Mucosa of rectum (tissue), 2 donors: ENCODE results near the gene MAB21L4.

ENCODE experiments used
- H3K27ac ChIP-seq, 2 donors: one replicate each; pipeline ENCODE4 v1.7.0; 2013; ENCODE audit warnings: inconsistent platforms in 2 of 2, low read depth in 2 of 2, low read length in 2 of 2
- H3K27me3 ChIP-seq, 2 donors: one replicate each; pipeline ENCODE4 v1.7.0; 2013; ENCODE audit warnings: low read length in 2 of 2; ENCODE audit not compliant: control insufficient read depth in 2 of 2, insufficient read depth in 2 of 2
- H3K36me3 ChIP-seq, 2 donors: one replicate each; pipeline ENCODE4 v1.7.0; 2013; ENCODE audit warnings: low read length in 2 of 2; ENCODE audit not compliant: control insufficient read depth in 2 of 2, insufficient read depth in 2 of 2
- H3K4me1 ChIP-seq, 2 donors: one replicate each; pipeline ENCODE4 v1.7.0; 2013; ENCODE audit warnings: low read length in 2 of 2, mild to moderate bottlenecking in 1 of 2; ENCODE audit not compliant: control insufficient read depth in 2 of 2, insufficient read depth in 2 of 2
- H3K4me3 ChIP-seq, 2 donors: one replicate each; pipeline ENCODE4 v1.7.0; 2013; ENCODE audit warnings: low read length in 2 of 2
- H3K9ac ChIP-seq, 2 donors: one replicate each; pipeline ENCODE4 v1.7.0; 2013; ENCODE audit warnings: low read length in 2 of 2, low read depth in 1 of 2, mild to moderate bottlenecking in 1 of 2
- H3K9me3 ChIP-seq, 2 donors: one replicate each; pipeline ENCODE4 v1.7.0; 2013; ENCODE audit warnings: low read length in 2 of 2; ENCODE audit not compliant: control insufficient read depth in 2 of 2
- donor health status: healthy.
- donor health status: Normal muscosa, but diverticular disease.

MAB21L4 gene

GRCh38 chr2:240892356-240892755 lies 3.6 kb downstream of the MAB21L4 start:
- Histone ChIP-seq H3K36me3 (no peaks in the 10 kb centered on the region), H3K27ac (no peak overlapping the region), H3K4me3 (no peak overlapping the region), H3K9me3 (no peaks in the 10 kb centered on the region), H3K9ac (no peak overlapping the region), H3K4me1 (peaks cover 19 to 45% of the 10 kb centered on the region in 2 donors), H3K27me3 (no peaks in the 10 kb centered on the region)

- H3K27me3 ChIP-seq, result no peaks in the 10 kb centered on the region
- H3K9ac ChIP-seq, result no peak overlapping the region
- no peaks in the 10 kb centered on the region for H3K36me3 ChIP-seq
- no peak overlapping the region for H3K27ac ChIP-seq
- H3K4me3 ChIP-seq, result no peak overlapping the region
- H3K9me3 ChIP-seq, result no peaks in the 10 kb centered on the region
- peaks cover 15 to 41% of the 10 kb centered on the region in 2 donors for H3K4me1 ChIP-seq
Observed at GRCh38 chr2:240891492-240892340, 4.2 kb downstream of the MAB21L4 start.

GRCh38 chr2:240890691-240891090 lies 5.3 kb downstream of the MAB21L4 start:
- no peaks in the 10 kb centered on the region for H3K36me3 ChIP-seq
- peaks cover 15 to 34% of the 10 kb centered on the region in 2 donors for H3K4me1 ChIP-seq
- H3K9me3 ChIP-seq, result no peaks in the 10 kb centered on the region
- H3K27ac ChIP-seq, result no peak overlapping the region
- H3K4me3 ChIP-seq, result no peak overlapping the region
- H3K27me3 ChIP-seq, result no peaks in the 10 kb centered on the region
- no peak overlapping the region for H3K9ac ChIP-seq

GRCh38 chr2:240889601-240890560 lies 6.1 kb downstream of the MAB21L4 start:
- Histone ChIP-seq H3K36me3 (no peaks in the 10 kb centered on the region), H3K9ac (peak overlapping the region in 1 of 2 donors; percentile 13), H3K9me3 (no peaks in the 10 kb centered on the region), H3K4me3 (no peak overlapping the region), H3K27me3 (no peaks in the 10 kb centered on the region), H3K4me1 (peaks cover 15 to 29% of the 10 kb centered on the region in 2 donors), H3K27ac (peak overlapping the region in 1 of 2 donors; percentile 30)

- Histone ChIP-seq H3K4me1 (peaks cover 15 to 29% of the 10 kb centered on the region in 2 donors), H3K9ac (no peak overlapping the region), H3K9me3 (no peaks in the 10 kb centered on the region), H3K36me3 (no peaks in the 10 kb centered on the region), H3K27ac (no peak overlapping the region), H3K4me3 (no peak overlapping the region), H3K27me3 (no peaks in the 10 kb centered on the region)
Observed at GRCh38 chr2:240888890-240889573, 6.9 kb downstream of the MAB21L4 start.

GRCh38 chr2:240888130-240888889 lies 7.6 kb downstream of the MAB21L4 start:
- Histone ChIP-seq H3K27me3 (no peaks in the 10 kb centered on the region), H3K36me3 (no peaks in the 10 kb centered on the region), H3K9me3 (no peaks in the 10 kb centered on the region), H3K4me3 (no peak overlapping the region), H3K4me1 (peaks cover 12 to 26% of the 10 kb centered on the region in 2 donors), H3K27ac (no peak overlapping the region), H3K9ac (no peak overlapping the region)

- H3K9me3 ChIP-seq, result no peaks in the 10 kb centered on the region
- no peaks in the 10 kb centered on the region for H3K27me3 ChIP-seq
- H3K4me3 ChIP-seq, result no peak overlapping the region
- peaks cover 12 to 26% of the 10 kb centered on the region in 2 donors for H3K4me1 ChIP-seq
- no peaks in the 10 kb centered on the region for H3K36me3 ChIP-seq
- no peak overlapping the region for H3K27ac ChIP-seq
- H3K9ac ChIP-seq, result no peak overlapping the region
Observed at GRCh38 chr2:240887631-240888030, 8.3 kb downstream of the MAB21L4 start.

GRCh38 chr2:240886678-240887609 lies 9.0 kb downstream of the MAB21L4 start:
- H3K9me3 ChIP-seq, result no peaks in the 10 kb centered on the region
- peaks cover 12 to 25% of the 10 kb centered on the region in 2 donors for H3K4me1 ChIP-seq
- no peak overlapping the region for H3K27ac ChIP-seq
- H3K4me3 ChIP-seq, result no peak overlapping the region
- no peaks in the 10 kb centered on the region for H3K27me3 ChIP-seq
- H3K9ac ChIP-seq, result no peak overlapping the region
- H3K36me3 ChIP-seq, result no peaks in the 10 kb centered on the region
